H1 (cell line): Measurements from ENCODE around the gene ACBD5. TPM values are rescaled to one million over a fixed set of nuclear protein-coding genes. Genes with fewer than 3 reads are reported as not detected.

ENCODE experiments used
- GABPA ChIP-seq: IDR thresholded peaks from 2 replicates; pipeline ENCODE4 v1.6.1; 2011; ENCODE audit warnings: mild to moderate bottlenecking, low read length, moderate library complexity, borderline replicate concordance; ENCODE audit not compliant: insufficient read depth
- SIN3A ChIP-seq, 2 experiments: IDR thresholded peaks in 1 of 2; conservative IDR thresholded peaks in 1 of 2; 2 replicates each; pipeline ENCODE4 v1.6.1; 2011 to 2012; ENCODE audit warnings: low read length in 2 of 2, improper control_type of control experiment in 1 of 2, low read depth in 1 of 2, mild to moderate bottlenecking in 1 of 2
- SIRT6 ChIP-seq: IDR thresholded peaks from one replicate; pipeline ENCODE4 v1.7.1; 2012; ENCODE audit warnings: low read length, inconsistent platforms
- SP2 ChIP-seq: IDR thresholded peaks from 2 replicates; pipeline ENCODE4 v1.6.1; 2012; ENCODE audit warnings: mild to moderate bottlenecking, low read length, inconsistent platforms
- SP4 ChIP-seq: IDR thresholded peaks from 2 replicates; pipeline ENCODE4 v1.6.1; 2012; ENCODE audit warnings: low read length, inconsistent platforms
- ZNF274 ChIP-seq: IDR thresholded peaks from 2 replicates; pipeline ENCODE4 v1.7.0; 2012; ENCODE audit warnings: low read length, borderline replicate concordance; ENCODE audit errors: extremely low read depth
- polyA plus RNA-seq, 7 experiments: library from polyadenylated mRNA; depleted of rRNA in 3 of 7; stranded (reverse) in 5 of 7; unstranded in 2 of 7; fragments of >200 nt in 5 of 7; fragments of 200-250 nt in 2 of 7; gene quantifications; 1 replicate in 5 of 7; 2 replicates in 1 of 7; 4 replicates in 1 of 7; pipeline versions ENCODE4 v1.2.1 to v1.2.3, GENCODE V29; 2011 to 2013; ENCODE audit warnings: missing spikeins in 2 of 7, mixed read lengths in 2 of 7
- total RNA-seq: library from RNA; stranded (reverse); fragmentation: NEBNext Ultra II Directional; extraction: Animal tissue kit (Norgen Biotek cat#: 25700); gene quantifications from 2 replicates; pipeline ENCODE4 v1.2.1, GENCODE V29; 2021
- TF ChIP-seq, protein P1 (sequence below): fragments of 300-600 bp; sonication (generic); IDR thresholded peaks from 2 replicates; pipeline ENCODE4 v1.7.1; 2012; ENCODE audit warnings: low read length, moderate library complexity, mild to moderate bottlenecking, inconsistent platforms; ENCODE audit not compliant: insufficient replicate concordance

Gene ACBD5
- total and polyA plus RNA-seq, 2 of the 8 experiments (the other 6 are each of a cell fraction or from before 2014, with no cell fraction given), result 4.6 to 15.9 TPM

DNA sequence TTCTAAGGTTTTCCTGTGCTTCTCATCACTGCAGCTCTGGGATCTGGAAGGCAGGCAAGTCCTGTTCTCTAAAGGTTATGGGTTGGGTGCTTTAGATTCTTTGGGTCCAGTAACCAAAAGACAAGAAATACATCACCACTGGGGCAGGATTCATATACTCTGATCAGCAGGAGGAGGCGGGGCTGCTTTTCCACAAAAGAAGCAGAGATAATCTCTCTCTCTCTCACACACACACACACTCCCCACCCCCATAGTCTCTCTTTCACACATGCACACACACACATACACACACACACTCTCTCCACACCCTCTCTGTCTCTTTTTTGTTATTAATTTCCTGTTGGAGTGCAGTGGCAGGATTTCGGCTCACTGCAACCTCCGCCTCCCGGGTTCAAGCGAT, 13.0 kb upstream of the ACBD5 start (continued):
- TF ChIP-seq, protein P1, sequence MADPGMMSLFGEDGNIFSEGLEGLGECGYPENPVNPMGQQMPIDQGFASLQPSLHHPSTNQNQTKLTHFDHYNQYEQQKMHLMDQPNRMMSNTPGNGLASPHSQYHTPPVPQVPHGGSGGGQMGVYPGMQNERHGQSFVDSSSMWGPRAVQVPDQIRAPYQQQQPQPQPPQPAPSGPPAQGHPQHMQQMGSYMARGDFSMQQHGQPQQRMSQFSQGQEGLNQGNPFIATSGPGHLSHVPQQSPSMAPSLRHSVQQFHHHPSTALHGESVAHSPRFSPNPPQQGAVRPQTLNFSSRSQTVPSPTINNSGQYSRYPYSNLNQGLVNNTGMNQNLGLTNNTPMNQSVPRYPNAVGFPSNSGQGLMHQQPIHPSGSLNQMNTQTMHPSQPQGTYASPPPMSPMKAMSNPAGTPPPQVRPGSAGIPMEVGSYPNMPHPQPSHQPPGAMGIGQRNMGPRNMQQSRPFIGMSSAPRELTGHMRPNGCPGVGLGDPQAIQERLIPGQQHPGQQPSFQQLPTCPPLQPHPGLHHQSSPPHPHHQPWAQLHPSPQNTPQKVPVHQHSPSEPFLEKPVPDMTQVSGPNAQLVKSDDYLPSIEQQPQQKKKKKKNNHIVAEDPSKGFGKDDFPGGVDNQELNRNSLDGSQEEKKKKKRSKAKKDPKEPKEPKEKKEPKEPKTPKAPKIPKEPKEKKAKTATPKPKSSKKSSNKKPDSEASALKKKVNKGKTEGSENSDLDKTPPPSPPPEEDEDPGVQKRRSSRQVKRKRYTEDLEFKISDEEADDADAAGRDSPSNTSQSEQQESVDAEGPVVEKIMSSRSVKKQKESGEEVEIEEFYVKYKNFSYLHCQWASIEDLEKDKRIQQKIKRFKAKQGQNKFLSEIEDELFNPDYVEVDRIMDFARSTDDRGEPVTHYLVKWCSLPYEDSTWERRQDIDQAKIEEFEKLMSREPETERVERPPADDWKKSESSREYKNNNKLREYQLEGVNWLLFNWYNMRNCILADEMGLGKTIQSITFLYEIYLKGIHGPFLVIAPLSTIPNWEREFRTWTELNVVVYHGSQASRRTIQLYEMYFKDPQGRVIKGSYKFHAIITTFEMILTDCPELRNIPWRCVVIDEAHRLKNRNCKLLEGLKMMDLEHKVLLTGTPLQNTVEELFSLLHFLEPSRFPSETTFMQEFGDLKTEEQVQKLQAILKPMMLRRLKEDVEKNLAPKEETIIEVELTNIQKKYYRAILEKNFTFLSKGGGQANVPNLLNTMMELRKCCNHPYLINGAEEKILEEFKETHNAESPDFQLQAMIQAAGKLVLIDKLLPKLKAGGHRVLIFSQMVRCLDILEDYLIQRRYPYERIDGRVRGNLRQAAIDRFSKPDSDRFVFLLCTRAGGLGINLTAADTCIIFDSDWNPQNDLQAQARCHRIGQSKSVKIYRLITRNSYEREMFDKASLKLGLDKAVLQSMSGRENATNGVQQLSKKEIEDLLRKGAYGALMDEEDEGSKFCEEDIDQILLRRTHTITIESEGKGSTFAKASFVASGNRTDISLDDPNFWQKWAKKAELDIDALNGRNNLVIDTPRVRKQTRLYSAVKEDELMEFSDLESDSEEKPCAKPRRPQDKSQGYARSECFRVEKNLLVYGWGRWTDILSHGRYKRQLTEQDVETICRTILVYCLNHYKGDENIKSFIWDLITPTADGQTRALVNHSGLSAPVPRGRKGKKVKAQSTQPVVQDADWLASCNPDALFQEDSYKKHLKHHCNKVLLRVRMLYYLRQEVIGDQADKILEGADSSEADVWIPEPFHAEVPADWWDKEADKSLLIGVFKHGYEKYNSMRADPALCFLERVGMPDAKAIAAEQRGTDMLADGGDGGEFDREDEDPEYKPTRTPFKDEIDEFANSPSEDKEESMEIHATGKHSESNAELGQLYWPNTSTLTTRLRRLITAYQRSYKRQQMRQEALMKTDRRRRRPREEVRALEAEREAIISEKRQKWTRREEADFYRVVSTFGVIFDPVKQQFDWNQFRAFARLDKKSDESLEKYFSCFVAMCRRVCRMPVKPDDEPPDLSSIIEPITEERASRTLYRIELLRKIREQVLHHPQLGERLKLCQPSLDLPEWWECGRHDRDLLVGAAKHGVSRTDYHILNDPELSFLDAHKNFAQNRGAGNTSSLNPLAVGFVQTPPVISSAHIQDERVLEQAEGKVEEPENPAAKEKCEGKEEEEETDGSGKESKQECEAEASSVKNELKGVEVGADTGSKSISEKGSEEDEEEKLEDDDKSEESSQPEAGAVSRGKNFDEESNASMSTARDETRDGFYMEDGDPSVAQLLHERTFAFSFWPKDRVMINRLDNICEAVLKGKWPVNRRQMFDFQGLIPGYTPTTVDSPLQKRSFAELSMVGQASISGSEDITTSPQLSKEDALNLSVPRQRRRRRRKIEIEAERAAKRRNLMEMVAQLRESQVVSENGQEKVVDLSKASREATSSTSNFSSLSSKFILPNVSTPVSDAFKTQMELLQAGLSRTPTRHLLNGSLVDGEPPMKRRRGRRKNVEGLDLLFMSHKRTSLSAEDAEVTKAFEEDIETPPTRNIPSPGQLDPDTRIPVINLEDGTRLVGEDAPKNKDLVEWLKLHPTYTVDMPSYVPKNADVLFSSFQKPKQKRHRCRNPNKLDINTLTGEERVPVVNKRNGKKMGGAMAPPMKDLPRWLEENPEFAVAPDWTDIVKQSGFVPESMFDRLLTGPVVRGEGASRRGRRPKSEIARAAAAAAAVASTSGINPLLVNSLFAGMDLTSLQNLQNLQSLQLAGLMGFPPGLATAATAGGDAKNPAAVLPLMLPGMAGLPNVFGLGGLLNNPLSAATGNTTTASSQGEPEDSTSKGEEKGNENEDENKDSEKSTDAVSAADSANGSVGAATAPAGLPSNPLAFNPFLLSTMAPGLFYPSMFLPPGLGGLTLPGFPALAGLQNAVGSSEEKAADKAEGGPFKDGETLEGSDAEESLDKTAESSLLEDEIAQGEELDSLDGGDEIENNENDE, result no peak
- TF ChIP-seq SP2, result no peak
- TF ChIP-seq SIN3A (conservative IDR thresholded peaks at IDR 0.05 in 1 of 2, IDR thresholded peaks at IDR 0.05 in 1 of 2; ENCODE audit: low read depth in 1 of 2, low read length in 2 of 2), result no peak
- TF ChIP-seq GABPA, result no peak
- TF ChIP-seq SP4, result no peak
- TF ChIP-seq ZNF274, result no peak
- no peak for TF ChIP-seq SIRT6
